Neural progenitor cell (in vitro differentiated cells): ENCODE results near the gene CTSD. TPM values are rescaled to one million over a fixed set of nuclear protein-coding genes. Genes with fewer than 3 reads are reported as not detected.

Source experiments
- DNase-seq: peaks from one replicate; pipeline ENCODE4 v3.0.0-alpha.2; 2016; ENCODE audit warnings: low spot score
- H2AFZ ChIP-seq: fragments of 200-600 bp; sonication (generic); replicated peaks from 2 replicates; pipeline ENCODE4 v1.6.1; 2016; ENCODE audit warnings: antibody characterized with exemption
- H3F3A ChIP-seq: fragments of 200-600 bp; sonication (generic); 2 replicates; pipeline ENCODE4 v1.6.1; 2016; ENCODE audit warnings: antibody characterized with exemption, low read depth
- H3K27ac ChIP-seq: fragments of 200-600 bp; sonication (generic); 2 replicates; pipeline ENCODE4 v1.5.1; 2016; ENCODE audit warnings: mild to moderate bottlenecking
- H3K27me3 ChIP-seq: fragments of 200-600 bp; sonication (generic); 2 replicates; pipeline ENCODE4 v1.6.1; 2016; ENCODE audit warnings: mild to moderate bottlenecking, moderate library complexity
- H3K36me3 ChIP-seq: fragments of 200-600 bp; sonication (generic); 2 replicates; pipeline ENCODE4 v1.5.1; 2016
- H3K4me1 ChIP-seq: fragments of 200-600 bp; sonication (generic); 2 replicates; pipeline ENCODE4 v1.6.1; 2016; ENCODE audit warnings: mixed run types
- H3K4me2 ChIP-seq: fragments of 200-600 bp; sonication (generic); 2 replicates; pipeline ENCODE4 v1.6.1; 2016
- H3K4me3 ChIP-seq: fragments of 200-600 bp; sonication (generic); 2 replicates; pipeline ENCODE4 v1.5.1; 2016
- H3K79me2 ChIP-seq: fragments of 200-600 bp; sonication (generic); 2 replicates; pipeline ENCODE4 v1.6.1; 2016; ENCODE audit warnings: low read depth
- H3K9ac ChIP-seq: fragments of 200-600 bp; sonication (generic); 2 replicates; pipeline ENCODE4 v1.6.1; 2016
- H3K9me3 ChIP-seq: fragments of 200-600 bp; sonication (generic); 2 replicates; pipeline ENCODE4 v1.5.1; 2016; ENCODE audit warnings: low read depth
- H4K20me1 ChIP-seq: fragments of 200-600 bp; sonication (generic); 2 replicates; pipeline ENCODE4 v1.6.1; 2016; ENCODE audit warnings: low read depth
- H3K27ac Mint-ChIP-seq: 3 replicates; pipeline ENCODE4 v1.8.0; 2021; ENCODE audit warnings: mixed read lengths
- H3K27me3 Mint-ChIP-seq: 2 replicates; pipeline ENCODE4 v1.8.0; 2022; ENCODE audit warnings: low read depth, mild to moderate bottlenecking, inconsistent platforms, moderate library complexity, mixed read lengths; ENCODE audit not compliant: insufficient read depth
- H3K36me3 Mint-ChIP-seq: 3 replicates; pipeline ENCODE4 v1.8.0; 2021; ENCODE audit warnings: mixed read lengths
- H3K4me1 Mint-ChIP-seq: 3 replicates; pipeline ENCODE4 v1.8.0; 2021; ENCODE audit warnings: mixed read lengths
- H3K4me3 Mint-ChIP-seq: 3 replicates; pipeline ENCODE4 v1.8.0; 2021; ENCODE audit warnings: mild to moderate bottlenecking, moderate library complexity, mixed read lengths
- H3K9me3 Mint-ChIP-seq: 3 replicates; pipeline ENCODE4 v1.8.0; 2020; ENCODE audit warnings: mixed read lengths
- EZH2 ChIP-seq: fragments of 200-600 bp; sonication (generic); IDR thresholded peaks from 2 replicates; pipeline ENCODE4 v1.6.1; 2017; ENCODE audit warnings: antibody characterized with exemption, mild to moderate bottlenecking, moderate library complexity
- EZH2phosphoT487 ChIP-seq: fragments of 200-600 bp; sonication (generic); IDR thresholded peaks from 2 replicates; pipeline ENCODE4 v1.6.1; 2017; ENCODE audit warnings: antibody characterized with exemption
- total RNA-seq: library from RNA; depleted of rRNA; stranded (reverse); fragments of >200 nt; gene quantifications from 2 replicates; pipeline ENCODE4 v1.2.3, GENCODE V29; 2015; ENCODE audit warnings: low replicate concordance
- TF ChIP-seq, protein P1 (sequence below): fragments of 200-600 bp; sonication (generic); IDR thresholded peaks from 2 replicates; pipeline ENCODE4 v1.5.1; 2017; ENCODE audit warnings: antibody characterized with exemption, mild to moderate bottlenecking

CTSD gene
- total RNA-seq, 1 donor from 2014 or later: 38.2 TPM

DNA sequence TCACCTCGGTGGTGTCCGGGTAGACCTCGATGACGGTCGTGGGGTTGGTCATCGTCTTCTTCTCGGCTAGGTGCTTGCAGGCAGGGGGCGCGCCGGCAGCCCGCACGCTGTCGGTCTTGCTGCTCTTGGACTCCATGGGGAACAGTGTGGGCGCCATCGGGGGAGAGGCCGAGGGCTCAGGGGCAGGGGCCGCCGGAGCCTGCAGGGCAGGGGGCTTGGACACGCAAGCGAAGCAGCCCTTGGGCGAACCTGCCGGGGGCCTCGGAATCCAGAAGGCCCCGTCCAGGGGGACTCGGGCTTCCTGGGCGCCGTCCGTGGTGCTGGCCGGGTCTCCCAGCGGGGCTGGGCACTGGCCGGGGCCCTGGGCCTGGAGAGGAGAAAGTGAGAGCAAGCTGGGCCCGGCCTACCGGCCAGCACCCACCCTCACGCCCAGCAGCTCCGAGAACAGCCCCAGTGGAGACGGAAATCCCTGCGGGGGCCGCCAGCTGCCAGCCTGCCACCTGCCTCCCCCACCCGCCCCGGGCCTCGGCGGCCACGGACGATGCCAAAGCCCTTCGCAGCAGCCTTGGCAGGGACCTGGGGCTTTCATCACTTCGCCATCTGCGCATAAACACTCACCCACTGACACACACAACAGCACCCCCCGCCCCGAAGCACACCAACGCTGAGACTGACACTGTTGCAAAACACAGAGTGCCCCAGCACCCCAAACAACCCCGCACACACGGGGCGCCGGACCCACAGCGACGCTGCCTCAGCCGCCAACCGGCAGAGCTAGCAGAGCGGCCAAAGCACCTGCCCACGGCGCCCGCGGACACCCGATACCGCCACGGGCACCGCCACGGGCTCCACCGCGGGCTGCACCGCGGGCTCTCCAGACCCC is 15.7 kb downstream of the CTSD start:
- Histone ChIP-seq H3K27me3 (peaks cover 58% of the 10 kb centered on the region), H3K9me3 (no peaks in the 10 kb centered on the region)

DNA sequence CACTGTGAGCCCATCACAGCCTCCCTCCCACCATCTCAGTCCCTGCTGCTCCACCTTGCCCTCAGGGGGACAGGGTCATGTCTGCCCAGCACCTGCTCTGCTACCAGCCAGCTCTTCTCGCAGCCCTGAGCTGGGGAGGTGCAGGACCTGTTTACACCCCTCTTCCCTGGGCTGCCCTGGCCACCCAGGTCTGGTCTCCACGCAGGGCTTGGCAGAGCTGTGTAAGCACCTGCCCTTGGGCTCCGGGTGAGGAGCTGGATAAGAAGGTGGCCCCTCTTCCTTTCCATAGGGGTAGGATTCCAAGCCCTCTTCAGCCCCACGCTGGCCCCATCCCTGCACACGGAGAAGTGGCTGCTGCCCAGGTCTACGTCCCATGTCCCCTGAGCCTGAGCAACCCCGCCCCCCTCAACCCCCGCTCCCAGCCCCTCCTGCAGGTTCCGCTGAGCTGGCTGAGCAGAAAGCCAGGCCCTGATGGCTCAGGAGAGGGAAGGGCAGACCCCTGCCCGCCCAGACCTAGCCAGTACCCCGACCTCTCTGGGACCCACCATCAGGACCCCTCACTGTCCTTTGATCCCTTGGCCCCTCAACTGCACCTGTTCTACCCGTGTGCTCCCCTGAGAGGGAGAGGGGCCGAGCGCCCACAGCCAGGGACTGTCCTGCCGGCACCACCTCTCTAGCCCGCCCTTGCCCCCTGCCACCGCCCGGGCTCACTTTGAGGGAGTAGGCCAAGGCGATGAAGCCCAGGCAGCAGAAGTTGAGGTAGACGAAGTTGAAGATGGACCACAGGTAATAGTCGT is 16.6 kb downstream of the CTSD start:
- H3K9me3 Mint-ChIP-seq: peaks cover 7% of the 10 kb centered on the region

More for the DNA sequence above, 15.7 kb downstream of the CTSD start:
- Histone ChIP-seq H3F3A (peaks cover 15% of the 10 kb centered on the region), H4K20me1 (peaks cover 8% of the 10 kb centered on the region), H3K4me2 (peak overlapping the region; percentile 95), H3K4me1 (peaks cover 18% of the 10 kb centered on the region), H2AFZ (no peak overlapping the region), H3K27ac (no peak overlapping the region), H3K79me2 (no peaks in the 10 kb centered on the region), H3K9ac (no peak overlapping the region), H3K4me3 (peak overlapping the region; percentile 60), H3K36me3 (no peaks in the 10 kb centered on the region)
- TF ChIP-seq, protein P1, sequence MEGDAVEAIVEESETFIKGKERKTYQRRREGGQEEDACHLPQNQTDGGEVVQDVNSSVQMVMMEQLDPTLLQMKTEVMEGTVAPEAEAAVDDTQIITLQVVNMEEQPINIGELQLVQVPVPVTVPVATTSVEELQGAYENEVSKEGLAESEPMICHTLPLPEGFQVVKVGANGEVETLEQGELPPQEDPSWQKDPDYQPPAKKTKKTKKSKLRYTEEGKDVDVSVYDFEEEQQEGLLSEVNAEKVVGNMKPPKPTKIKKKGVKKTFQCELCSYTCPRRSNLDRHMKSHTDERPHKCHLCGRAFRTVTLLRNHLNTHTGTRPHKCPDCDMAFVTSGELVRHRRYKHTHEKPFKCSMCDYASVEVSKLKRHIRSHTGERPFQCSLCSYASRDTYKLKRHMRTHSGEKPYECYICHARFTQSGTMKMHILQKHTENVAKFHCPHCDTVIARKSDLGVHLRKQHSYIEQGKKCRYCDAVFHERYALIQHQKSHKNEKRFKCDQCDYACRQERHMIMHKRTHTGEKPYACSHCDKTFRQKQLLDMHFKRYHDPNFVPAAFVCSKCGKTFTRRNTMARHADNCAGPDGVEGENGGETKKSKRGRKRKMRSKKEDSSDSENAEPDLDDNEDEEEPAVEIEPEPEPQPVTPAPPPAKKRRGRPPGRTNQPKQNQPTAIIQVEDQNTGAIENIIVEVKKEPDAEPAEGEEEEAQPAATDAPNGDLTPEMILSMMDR: no peak
- TF ChIP-seq EZH2 (no peak), EZH2phosphoT487 (no peak)
- no peak for DNase-seq
- H3K27ac Mint-ChIP-seq: no peak overlapping the region
- H3K4me1 Mint-ChIP-seq: peaks cover 15% of the 10 kb centered on the region
- peaks cover 7% of the 10 kb centered on the region for H3K9me3 Mint-ChIP-seq
- H3K27me3 Mint-ChIP-seq: peaks cover 28% of the 10 kb centered on the region
- peak overlapping the region; percentile 52 for H3K4me3 Mint-ChIP-seq
- H3K36me3 Mint-ChIP-seq: peaks cover 4% of the 10 kb centered on the region

DNA sequence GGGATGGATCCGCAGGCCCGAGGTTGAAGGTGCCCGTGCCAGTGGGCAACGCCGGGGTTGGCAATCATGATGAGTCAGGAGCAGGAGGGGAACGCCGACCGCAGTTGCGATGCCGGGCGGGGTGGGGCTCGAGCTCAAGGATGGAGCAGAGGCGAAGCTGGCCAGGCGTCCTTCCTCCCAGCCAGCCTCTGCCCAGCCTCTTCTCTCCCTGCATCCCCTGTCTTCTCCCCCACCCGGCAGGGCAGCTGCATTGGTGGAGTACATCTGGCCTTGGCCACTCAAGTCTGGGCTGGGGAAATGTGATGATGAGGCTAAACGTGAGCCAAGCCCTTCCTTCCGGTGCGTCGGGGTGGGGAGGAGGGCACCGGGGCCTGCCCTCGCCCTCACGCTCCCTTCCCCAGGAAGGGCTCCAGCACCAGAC is 17.2 kb downstream of the CTSD start:
- Mint-ChIP-seq H3K4me1 (peaks cover 15% of the 10 kb centered on the region), H3K27me3 (peaks cover 28% of the 10 kb centered on the region), H3K4me3 (no peak overlapping the region), H3K9me3 (peaks cover 7% of the 10 kb centered on the region), H3K27ac (no peak overlapping the region), H3K36me3 (peaks cover 4% of the 10 kb centered on the region)
- no peaks in the 10 kb centered on the region for H3K36me3 ChIP-seq
- H3K27me3 ChIP-seq: peaks cover 72% of the 10 kb centered on the region
- no peak overlapping the region for H3K9ac ChIP-seq
- no peaks in the 10 kb centered on the region for H3K79me2 ChIP-seq
- peaks cover 8% of the 10 kb centered on the region for H4K20me1 ChIP-seq
- no peak overlapping the region for H3K4me3 ChIP-seq
- H3K4me2 ChIP-seq: no peak overlapping the region
- H3K27ac ChIP-seq: no peak overlapping the region
- H3F3A ChIP-seq: peaks cover 15% of the 10 kb centered on the region
- H3K9me3 ChIP-seq: no peaks in the 10 kb centered on the region
- peaks cover 18% of the 10 kb centered on the region for H3K4me1 ChIP-seq
- DNase-seq: no peak
- TF ChIP-seq, protein P1: no peak
- TF ChIP-seq EZH2 (no peak), EZH2phosphoT487 (no peak)
- H2AFZ ChIP-seq: no peak overlapping the region

More for the DNA sequence above, 16.6 kb downstream of the CTSD start:
- Histone ChIP-seq H2AFZ (no peak overlapping the region), H3K4me2 (no peak overlapping the region), H3K9me3 (no peaks in the 10 kb centered on the region), H3F3A (peaks cover 15% of the 10 kb centered on the region), H3K4me3 (no peak overlapping the region), H3K36me3 (no peaks in the 10 kb centered on the region), H4K20me1 (peaks cover 8% of the 10 kb centered on the region), H3K79me2 (no peaks in the 10 kb centered on the region), H3K27me3 (peaks cover 66% of the 10 kb centered on the region), H3K9ac (no peak overlapping the region), H3K4me1 (peaks cover 18% of the 10 kb centered on the region), H3K27ac (no peak overlapping the region)
- Mint-ChIP-seq H3K27ac (no peak overlapping the region), H3K36me3 (peaks cover 4% of the 10 kb centered on the region), H3K4me1 (peaks cover 15% of the 10 kb centered on the region), H3K4me3 (peak overlapping the region; percentile 52), H3K27me3 (peaks cover 28% of the 10 kb centered on the region)
- TF ChIP-seq, protein P1: no peak
- no peak for TF ChIP-seq EZH2phosphoT487
- TF ChIP-seq EZH2: no peak
- DNase-seq: no peak
